Fibroblast of mammary gland (primary cell): ENCODE data around the gene RHOJ.
"Not testable (repeated sequence)": the region's sequence is repeated elsewhere in the genome, so short reads cannot be mapped to it uniquely, and the experiment has no call there.

Experiments used
- DNase-seq: peaks from one replicate; pipeline ENCODE4 v3.0.0-alpha.2; 2010; ENCODE audit warnings: low read depth
- H3K4me3 ChIP-seq: 2 replicates; pipeline ENCODE4 v1.5.1; 2011; ENCODE audit warnings: low read depth, mild to moderate bottlenecking, low read length, moderate library complexity; ENCODE audit not compliant: control insufficient read depth
- TF ChIP-seq, protein P1 (sequence below): conservative IDR thresholded peaks from 2 replicates; pipeline ENCODE4 v1.5.1; 2011; ENCODE audit warnings: low read depth, low read length, inconsistent platforms; ENCODE audit not compliant: control insufficient read depth, insufficient read depth

Gene RHOJ

DNA sequence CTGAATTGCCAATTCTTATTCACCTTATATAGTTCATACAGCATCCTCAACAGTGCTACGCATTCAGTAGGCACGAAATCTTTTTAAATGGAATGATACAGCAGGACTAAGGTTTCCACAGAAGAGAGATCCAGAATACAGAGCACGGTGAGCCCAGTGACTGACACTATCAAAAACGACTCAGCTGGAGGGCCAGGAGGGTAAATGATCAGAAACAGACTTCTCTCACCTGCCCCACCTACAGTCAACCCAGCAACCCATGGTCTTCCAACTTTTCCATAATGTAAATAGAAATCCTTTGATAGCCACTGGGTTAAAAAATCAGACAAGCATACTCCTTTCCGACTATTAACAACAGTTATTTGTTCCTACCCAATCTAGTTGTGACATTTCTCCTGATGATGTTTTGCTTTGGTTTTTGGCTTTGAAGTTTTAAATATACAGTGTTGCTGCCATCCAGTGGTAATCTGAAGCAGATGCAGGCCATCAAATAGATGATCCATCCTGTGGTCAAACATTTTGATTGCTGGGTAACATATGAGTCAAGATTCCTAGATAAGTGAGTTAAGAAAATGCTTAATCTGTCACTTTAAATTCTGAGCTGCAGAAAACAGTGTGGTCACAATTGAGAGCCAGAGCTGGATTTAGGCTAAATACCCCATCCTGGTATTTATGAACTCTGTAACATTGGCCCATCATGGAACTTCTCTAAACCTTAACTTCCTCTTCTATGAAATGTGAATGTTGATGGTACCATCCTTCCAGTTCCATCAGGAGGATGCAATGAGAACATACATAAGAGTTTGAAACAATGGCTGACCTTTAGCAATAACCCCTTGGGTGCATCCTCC, 72.5 kb downstream of the RHOJ start:
- peak; percentile 64 for DNase-seq
- TF ChIP-seq, protein P1, sequence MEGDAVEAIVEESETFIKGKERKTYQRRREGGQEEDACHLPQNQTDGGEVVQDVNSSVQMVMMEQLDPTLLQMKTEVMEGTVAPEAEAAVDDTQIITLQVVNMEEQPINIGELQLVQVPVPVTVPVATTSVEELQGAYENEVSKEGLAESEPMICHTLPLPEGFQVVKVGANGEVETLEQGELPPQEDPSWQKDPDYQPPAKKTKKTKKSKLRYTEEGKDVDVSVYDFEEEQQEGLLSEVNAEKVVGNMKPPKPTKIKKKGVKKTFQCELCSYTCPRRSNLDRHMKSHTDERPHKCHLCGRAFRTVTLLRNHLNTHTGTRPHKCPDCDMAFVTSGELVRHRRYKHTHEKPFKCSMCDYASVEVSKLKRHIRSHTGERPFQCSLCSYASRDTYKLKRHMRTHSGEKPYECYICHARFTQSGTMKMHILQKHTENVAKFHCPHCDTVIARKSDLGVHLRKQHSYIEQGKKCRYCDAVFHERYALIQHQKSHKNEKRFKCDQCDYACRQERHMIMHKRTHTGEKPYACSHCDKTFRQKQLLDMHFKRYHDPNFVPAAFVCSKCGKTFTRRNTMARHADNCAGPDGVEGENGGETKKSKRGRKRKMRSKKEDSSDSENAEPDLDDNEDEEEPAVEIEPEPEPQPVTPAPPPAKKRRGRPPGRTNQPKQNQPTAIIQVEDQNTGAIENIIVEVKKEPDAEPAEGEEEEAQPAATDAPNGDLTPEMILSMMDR, result peak; percentile 77
- H3K4me3 ChIP-seq, result no peak overlapping the region

- TF ChIP-seq, protein P1, result no peak
- H3K4me3 ChIP-seq, result no peak overlapping the region
- DNase-seq, result no peak
These were observed 73.4 kb downstream of the RHOJ start for GRCh38 chr14:63277591-63278183.

- DNase-seq, H3K4me3 ChIP-seq: not testable (repeated sequence)
These were observed 75.7 kb downstream of the RHOJ start for GRCh38 chr14:63279933-63280332.

- DNase-seq, result peak; percentile 9
- no peak overlapping the region for H3K4me3 ChIP-seq
- TF ChIP-seq, protein P1, result no peak
These were observed 79.0 kb downstream of the RHOJ start for GRCh38 chr14:63282997-63283883.

DNA sequence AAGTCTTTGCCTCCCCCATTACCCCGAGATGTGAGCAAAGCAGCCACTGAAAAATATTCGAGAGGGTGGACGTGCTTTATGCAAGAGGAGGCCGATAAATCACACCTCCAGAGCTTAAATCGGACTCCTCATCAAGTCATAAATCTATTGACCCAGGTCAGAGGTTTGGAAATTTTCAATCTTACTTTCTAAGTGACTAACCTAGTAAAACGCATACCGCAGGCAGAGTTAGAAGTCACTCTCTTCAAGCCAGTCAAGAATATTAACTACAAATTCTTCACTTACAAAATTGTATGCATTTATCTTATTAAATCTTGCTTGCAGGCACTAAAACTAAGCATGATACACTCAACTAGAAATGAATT, 79.6 kb downstream of the RHOJ start:
- DNase-seq, result no peak
- no peak overlapping the region for H3K4me3 ChIP-seq
- TF ChIP-seq, protein P1, result no peak

DNA sequence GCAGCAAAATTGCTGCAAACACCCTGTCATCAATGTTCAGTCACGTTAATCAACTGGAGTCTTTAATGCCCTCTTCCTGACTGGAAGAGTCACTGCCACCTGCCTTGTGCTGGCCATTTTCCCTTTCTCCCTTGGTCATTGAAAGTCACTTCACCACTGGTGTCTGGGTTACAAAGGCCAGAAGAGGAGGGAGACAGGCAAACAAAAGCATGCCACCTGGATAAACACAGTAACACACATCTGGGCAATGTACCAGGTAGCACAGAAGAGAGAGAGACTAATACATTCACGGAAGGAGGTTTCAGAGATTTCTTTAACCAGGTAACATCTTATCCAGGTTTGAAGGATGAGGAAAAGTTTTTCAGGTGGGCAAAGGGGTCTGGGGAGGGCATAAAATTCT, 81.8 kb downstream of the RHOJ start:
- TF ChIP-seq, protein P1, result no peak
- H3K4me3 ChIP-seq, result no peak overlapping the region

More for the DNA sequence above, 81.8 kb downstream of the RHOJ start:
- DNase-seq, result no peak
